CD4-positive, alpha-beta memory T cell (primary cell): ENCODE data around the gene FRMD4A. TPM values are rescaled to one million over a fixed set of nuclear protein-coding genes. Genes with fewer than 3 reads are reported as not detected.
A peak's percentile ranks its signal among the peaks of the same experiment; 100 is the strongest.

Source experiments
- CTCF ChIA-PET: fragments of 350-600 bp; sonication (Branson Sonifier 250); formaldehyde crosslinking; loops from one replicate; lab custom pipeline; 2021; ENCODE audit warnings: inconsistent platforms; ENCODE audit not compliant: partially characterized antibody; lab: Charles Lee
- POLR2A ChIA-PET: fragments of 350-600 bp; sonication (Branson Sonifier 250); formaldehyde crosslinking; loops from one replicate; lab custom pipeline; 2021; ENCODE audit not compliant: partially characterized antibody; lab: Charles Lee
- DNase-seq, 5 donors: peaks; one replicate each; pipeline versions ENCODE4 v3.0.0 to v3.0.0-alpha.2; 2020 to 2022; ENCODE audit warnings: mixed read lengths in 1 of 5
- H3K27ac ChIP-seq: one replicate; pipeline ENCODE4 v1.7.0; 2013; ENCODE audit warnings: low read depth, low read length
- H3K27me3 ChIP-seq: 2 replicates; pipeline ENCODE4 v1.7.0; 2013; ENCODE audit warnings: mild to moderate bottlenecking, low read length, moderate library complexity; ENCODE audit not compliant: insufficient read depth
- H3K36me3 ChIP-seq: 2 replicates; pipeline ENCODE4 v1.7.0; 2013; ENCODE audit warnings: mild to moderate bottlenecking, low read length, moderate library complexity; ENCODE audit not compliant: insufficient read depth
- H3K4me1 ChIP-seq: 2 replicates; pipeline ENCODE4 v1.7.0; 2013; ENCODE audit warnings: mild to moderate bottlenecking, low read length, moderate library complexity; ENCODE audit not compliant: insufficient read depth
- H3K4me3 ChIP-seq, 2 donors: one replicate each; pipeline ENCODE4 v1.7.0; 2013; ENCODE audit warnings: low read length in 2 of 2, mild to moderate bottlenecking in 1 of 2
- H3K9me3 ChIP-seq, 2 donors: one replicate each; pipeline ENCODE4 v1.7.0; 2013; ENCODE audit warnings: low read length in 2 of 2, control low read depth in 1 of 2; ENCODE audit not compliant: control insufficient read depth in 1 of 2
- H3K27ac Mint-ChIP-seq, 7 donors: one replicate each; pipeline ENCODE4 v1.8.0; 2020 to 2021; ENCODE audit warnings: mixed read lengths in 7 of 7, mild to moderate bottlenecking in 6 of 7, inconsistent platforms in 3 of 7, moderate library complexity in 3 of 7
- H3K27me3 Mint-ChIP-seq, 2 donors: one replicate each; pipeline ENCODE4 v1.8.0; 2020 to 2021; ENCODE audit warnings: mixed read lengths in 2 of 2
- H3K36me3 Mint-ChIP-seq, 2 donors: one replicate each; pipeline ENCODE4 v1.8.0; 2020 to 2021; ENCODE audit warnings: mixed read lengths in 2 of 2, inconsistent platforms in 1 of 2, mild to moderate bottlenecking in 1 of 2
- H3K4me1 Mint-ChIP-seq, 4 donors: one replicate each; pipeline ENCODE4 v1.8.0; 2020 to 2021; ENCODE audit warnings: mixed read lengths in 4 of 4, mild to moderate bottlenecking in 1 of 4
- H3K4me3 Mint-ChIP-seq, 8 donors: one replicate each; pipeline ENCODE4 v1.8.0; 2020 to 2021; ENCODE audit warnings: mixed read lengths in 8 of 8, mild to moderate bottlenecking in 7 of 8, moderate library complexity in 6 of 8, inconsistent platforms in 3 of 8
- H3K9me3 Mint-ChIP-seq, 8 donors: one replicate each; pipeline ENCODE4 v1.8.0; 2020 to 2021; ENCODE audit warnings: mixed read lengths in 8 of 8, mild to moderate bottlenecking in 5 of 8, inconsistent platforms in 3 of 8, moderate library complexity in 1 of 8
- intact Hi-C: fragments of 100-400 bp; cut with micrococcal nuclease; formaldehyde crosslinking; loops from one replicate; pipeline ENCODE4 v1.15.1; 2023
- polyA plus RNA-seq, 2 donors: library from polyadenylated mRNA; unstranded; fragments of 300-500 nt; fragmentation: Illumina TruSeq; gene quantifications; one replicate each; pipeline ENCODE4 v1.2.3, GENCODE V29; 2021
- total RNA-seq, 2 experiments: library from RNA; stranded (reverse); gene quantifications; one replicate each; pipeline ENCODE4 v1.2.3, GENCODE V29; 2021

The FRMD4A gene
- total and polyA plus RNA-seq, 4 experiments from 2014 or later, result 0.89 to 2.4 (median 1.9) TPM; not detected in 1

DNA sequence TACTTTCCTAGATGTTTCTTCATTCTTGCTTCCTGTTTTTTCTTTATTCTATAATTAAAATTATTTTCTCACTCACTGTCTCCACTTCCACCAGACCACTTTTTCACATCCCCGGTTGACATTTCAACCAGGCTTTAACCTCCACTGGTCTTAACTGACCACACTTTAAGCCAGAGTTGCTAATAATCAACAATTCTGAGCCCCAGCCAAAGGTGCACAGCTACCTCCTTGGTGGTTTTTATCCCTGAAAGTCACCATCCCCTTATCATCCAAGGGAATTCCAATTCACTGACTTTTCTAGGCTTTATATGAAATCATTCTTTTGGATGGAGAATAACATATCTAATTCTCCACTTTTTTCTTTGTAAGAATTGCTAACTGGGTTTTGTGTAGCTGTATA, 138.9 kb downstream of the FRMD4A start:
- H3K4me1 Mint-ChIP-seq, result peaks cover 0 to 2% (median 0%) of the 10 kb centered on the region in 4 donors
- no peaks in the 10 kb centered on the region for H3K36me3 Mint-ChIP-seq
- H3K27me3 ChIP-seq, result no peaks in the 10 kb centered on the region
- peaks cover 20 to 24% of the 10 kb centered on the region in 2 donors for H3K27me3 Mint-ChIP-seq
- intact Hi-C loops, result no loop called here
- no peaks in the 10 kb centered on the region for H3K4me1 ChIP-seq
- peaks cover 0 to 1% (median 0%) of the 10 kb centered on the region in 8 donors for H3K9me3 Mint-ChIP-seq
- DNase-seq, result no peak
- no peak overlapping the region for H3K27ac Mint-ChIP-seq
- no peak overlapping the region for H3K4me3 Mint-ChIP-seq
- no peaks in the 10 kb centered on the region for H3K9me3 ChIP-seq
- POLR2A ChIA-PET, result no interaction called here
- CTCF ChIA-PET, result interaction anchor here (1.3 kb wide), 2 partner anchors 8 to 9 kb away, joined by 4 to 5 read pairs; no protein-coding TSS in a partner anchor
- H3K27ac ChIP-seq, result no peak overlapping the region
- no peaks in the 10 kb centered on the region for H3K36me3 ChIP-seq
- no peak overlapping the region for H3K4me3 ChIP-seq

DNA sequence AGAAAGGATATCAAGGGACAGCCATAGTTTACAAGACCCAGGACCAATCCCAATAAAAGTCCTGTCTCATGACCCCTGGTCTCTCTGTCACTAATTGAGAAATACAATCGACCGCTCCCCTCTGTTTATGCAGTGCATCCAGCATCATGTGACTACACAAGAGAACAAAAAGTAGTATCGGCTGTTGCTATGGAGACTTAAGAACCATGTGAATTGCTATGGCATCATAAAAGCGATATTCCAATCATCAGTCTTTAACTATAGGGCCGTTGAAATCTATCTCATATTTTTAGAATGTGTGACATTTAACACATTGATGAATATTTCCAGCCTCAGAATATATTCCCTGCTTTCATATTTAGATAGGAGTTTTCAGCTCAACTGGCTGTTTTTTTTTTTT, 139.3 kb downstream of the FRMD4A start:
- ChIA-PET CTCF (interaction anchor here (1.3 kb wide), 1 partner anchor 9 kb away, joined by 5 read pairs; no protein-coding TSS in a partner anchor), POLR2A (no interaction called here)
- no peak overlapping the region for H3K27ac Mint-ChIP-seq
- Histone ChIP-seq H3K27ac (no peak overlapping the region), H3K4me3 (no peak overlapping the region), H3K36me3 (no peaks in the 10 kb centered on the region), H3K27me3 (no peaks in the 10 kb centered on the region), H3K4me1 (peaks cover under 1% of the 10 kb centered on the region), H3K9me3 (no peaks in the 10 kb centered on the region)
- no peak for DNase-seq
- intact Hi-C loops, result no loop called here
- H3K27me3 Mint-ChIP-seq, result peaks cover 16 to 22% of the 10 kb centered on the region in 2 donors
- H3K4me1 Mint-ChIP-seq, result peaks cover 1 to 3% (median 2%) of the 10 kb centered on the region in 4 donors
- no peak overlapping the region for H3K4me3 Mint-ChIP-seq
- peaks cover 0 to 1% (median 0%) of the 10 kb centered on the region in 8 donors for H3K9me3 Mint-ChIP-seq
- H3K36me3 Mint-ChIP-seq, result no peaks in the 10 kb centered on the region

DNA sequence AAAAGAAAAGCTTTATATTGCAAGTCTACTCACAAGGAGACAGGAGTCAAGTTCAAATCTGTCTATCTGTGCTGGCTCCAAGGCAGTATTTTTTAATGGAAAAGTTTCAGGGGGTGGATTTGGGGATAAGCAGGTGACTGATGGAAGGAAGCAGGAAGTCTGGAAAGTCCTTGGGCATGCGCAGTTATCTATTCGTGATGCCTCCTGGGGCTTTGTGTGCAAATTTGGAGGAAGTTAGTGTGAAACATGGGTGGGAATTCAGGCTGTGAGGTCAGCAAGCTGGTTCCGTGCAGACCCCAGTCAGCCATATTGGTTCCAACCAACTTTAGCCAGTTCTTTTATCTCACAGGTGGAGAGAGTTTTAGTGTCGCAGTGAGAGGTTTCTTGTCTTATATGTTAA, 140.0 kb downstream of the FRMD4A start:
- Mint-ChIP-seq H3K36me3 (no peaks in the 10 kb centered on the region), H3K27ac (no peak overlapping the region)
- POLR2A ChIA-PET, result no interaction called here

DNA sequence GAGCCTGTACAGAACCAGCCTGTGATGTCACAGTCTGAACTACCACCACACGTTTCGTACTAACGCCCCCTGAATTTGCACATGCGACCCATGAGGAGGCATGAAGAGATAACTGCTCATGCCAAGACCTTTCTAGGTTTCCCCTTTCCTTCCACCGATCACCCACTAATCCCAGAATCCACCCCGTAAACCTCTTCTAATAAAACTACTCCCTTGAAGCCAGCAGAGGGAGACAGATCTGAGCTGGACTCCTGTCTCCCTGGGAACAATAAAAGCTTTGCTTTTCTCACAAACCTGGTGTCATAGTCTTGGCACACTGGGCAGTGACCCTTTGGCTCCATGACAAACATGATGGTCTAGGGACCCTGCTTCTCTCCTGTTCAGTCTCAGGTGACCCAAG, 144.5 kb downstream of the FRMD4A start:
- H3K27me3 ChIP-seq, result peaks cover 9% of the 10 kb centered on the region
- no peaks in the 10 kb centered on the region for H3K9me3 ChIP-seq
- H3K27me3 Mint-ChIP-seq, result peaks cover 13 to 19% of the 10 kb centered on the region in 2 donors
- peak in 1 of 5 donors; percentile 40 for DNase-seq
- peaks cover 0 to 6% (median 0%) of the 10 kb centered on the region in 8 donors for H3K9me3 Mint-ChIP-seq
- H3K27ac Mint-ChIP-seq, result peak overlapping the region; percentile 3 to 96 (median 65)
- H3K4me1 Mint-ChIP-seq, result peaks cover 21 to 28% (median 24%) of the 10 kb centered on the region in 4 donors
- H3K36me3 ChIP-seq, result no peaks in the 10 kb centered on the region
- peaks cover 24% of the 10 kb centered on the region for H3K4me1 ChIP-seq
- POLR2A ChIA-PET, result interaction anchor here (1.3 to 2.9 kb wide), 4 partner anchors 13 to 768 kb away, joined by 5 to 16 read pairs (median 11); partner anchors contain the start of genes CDNF, DCLRE1C, HSPA14 and MSANTD7
- H3K36me3 Mint-ChIP-seq, result peaks cover 0 to 4% of the 10 kb centered on the region in 2 donors
- intact Hi-C loops, result loop anchor here (5.0 kb wide), 1 partner anchor 651 kb away; the partner anchor contains the start of genes CDNF, HSPA14 and MSANTD7
- no peak overlapping the region for H3K4me3 ChIP-seq
- H3K27ac ChIP-seq, result no peak overlapping the region
- peak overlapping the region in 2 of 8 donors; percentile 2 to 21 for H3K4me3 Mint-ChIP-seq
- CTCF ChIA-PET, result interaction anchor here (1.1 to 8.6 kb wide), 5 partner anchors 11 to 404 kb away, joined by 3 to 101 read pairs (median 6); no protein-coding TSS in a partner anchor

More for the DNA sequence above, 140.0 kb downstream of the FRMD4A start:
- no peaks in the 10 kb centered on the region for H3K36me3 ChIP-seq
- no peaks in the 10 kb centered on the region for H3K27me3 ChIP-seq
- CTCF ChIA-PET, result interaction anchor here (8.6 kb wide), 1 partner anchor 7 kb away, joined by 101 read pairs; no protein-coding TSS in a partner anchor
- no peak for DNase-seq
- peaks cover 8% of the 10 kb centered on the region for H3K4me1 ChIP-seq
- peaks cover 8 to 10% (median 8%) of the 10 kb centered on the region in 4 donors for H3K4me1 Mint-ChIP-seq
- H3K4me3 Mint-ChIP-seq, result no peak overlapping the region
- H3K4me3 ChIP-seq, result no peak overlapping the region
- peaks cover 0 to 3% (median 0%) of the 10 kb centered on the region in 8 donors for H3K9me3 Mint-ChIP-seq
- no peak overlapping the region for H3K27ac ChIP-seq
- H3K27me3 Mint-ChIP-seq, result peaks cover 16 to 17% of the 10 kb centered on the region in 2 donors
- H3K9me3 ChIP-seq, result no peaks in the 10 kb centered on the region
- intact Hi-C loops, result no loop called here

DNA sequence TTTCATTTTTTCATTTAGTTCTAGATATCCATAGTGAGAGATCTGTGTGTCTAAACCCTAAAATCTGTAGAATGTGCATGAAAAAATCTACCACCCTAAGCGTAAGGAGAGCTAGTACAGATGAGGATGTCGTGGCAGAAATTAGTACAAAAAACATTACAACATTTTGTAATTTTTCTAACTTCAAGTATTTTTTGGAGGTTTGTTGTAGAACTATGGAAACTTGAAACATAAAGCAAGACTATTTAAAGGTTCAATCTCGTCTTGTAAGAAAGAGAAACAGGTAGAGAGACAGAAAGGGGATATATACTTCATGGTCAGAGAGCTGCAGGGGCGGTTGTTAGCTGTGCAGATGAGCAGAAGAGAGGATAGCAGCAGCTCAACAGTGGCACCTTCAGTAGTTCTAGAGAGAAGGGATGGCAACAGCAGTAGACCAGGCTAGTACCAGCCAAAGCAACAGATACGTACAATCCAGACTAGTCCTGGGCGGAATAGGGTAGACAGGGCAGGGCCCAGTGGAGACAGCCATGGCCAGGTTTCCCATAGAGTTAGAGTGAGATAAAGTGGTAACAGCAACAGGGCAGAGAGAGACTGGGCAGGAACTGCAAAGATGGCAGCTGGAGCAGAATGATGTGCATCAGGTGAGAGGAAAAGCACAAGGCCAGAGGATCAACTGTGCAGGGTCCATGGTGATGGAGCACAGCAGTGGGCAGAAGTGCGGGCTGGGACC, 145.2 kb downstream of the FRMD4A start:
- H3K27ac Mint-ChIP-seq, result peak overlapping the region; percentile 93 to 99 (median 98)
- intact Hi-C loops, result loop anchor here (1.0 to 5.0 kb wide), 5 partner anchors 12 to 652 kb away; partner anchors contain the start of genes CDNF, HSPA14, MSANTD7 and PRPF18
- peak overlapping the region; percentile 73 to 86 (median 80) for H3K4me3 Mint-ChIP-seq
- Histone ChIP-seq H3K4me3 (peak overlapping the region in 1 of 2 donors; percentile 7), H3K4me1 (peaks cover 24% of the 10 kb centered on the region), H3K9me3 (no peaks in the 10 kb centered on the region), H3K27me3 (peaks cover 9% of the 10 kb centered on the region), H3K36me3 (no peaks in the 10 kb centered on the region), H3K27ac (peak overlapping the region; percentile 51)
- peaks cover 0 to 4% of the 10 kb centered on the region in 2 donors for H3K36me3 Mint-ChIP-seq
- H3K4me1 Mint-ChIP-seq, result peaks cover 21 to 28% (median 24%) of the 10 kb centered on the region in 4 donors
- H3K9me3 Mint-ChIP-seq, result peaks cover 0 to 8% (median 0%) of the 10 kb centered on the region in 8 donors
- ChIA-PET POLR2A (interaction anchor here (0.7 to 2.9 kb wide), 8 partner anchors 10 to 769 kb away, joined by 3 to 16 read pairs (median 5); partner anchors contain the start of genes CDNF, DCLRE1C, HSPA14 and MSANTD7), CTCF (interaction anchor here (0.7 to 8.6 kb wide), 6 partner anchors 12 to 403 kb away, joined by 3 to 101 read pairs (median 6); no protein-coding TSS in a partner anchor)
- peak in 3 of 5 donors; percentile 74 to 85 (median 80) for DNase-seq
- H3K27me3 Mint-ChIP-seq, result peaks cover 19 to 23% of the 10 kb centered on the region in 2 donors

DNA sequence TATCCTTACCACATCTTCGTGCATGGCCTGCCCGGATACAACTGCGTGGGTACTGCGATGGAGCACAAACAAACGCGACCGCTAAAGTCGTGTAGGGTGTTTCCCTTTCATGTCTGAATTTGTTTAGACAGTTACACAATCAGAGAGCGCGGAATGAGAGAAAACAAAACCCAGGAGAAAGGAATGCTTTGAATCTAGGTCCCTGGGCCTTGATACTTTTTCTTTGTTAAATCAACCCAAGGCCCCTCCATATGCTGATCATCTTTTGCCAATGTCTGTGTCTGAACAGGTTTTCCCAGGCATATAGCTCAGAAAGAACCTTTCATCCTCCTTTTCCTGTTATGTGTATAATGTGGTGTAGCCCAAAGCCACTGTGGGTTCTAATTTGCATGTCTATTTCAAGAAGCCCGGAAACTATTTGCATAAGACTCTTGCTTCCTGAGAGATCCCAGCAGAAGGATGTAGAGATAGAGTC, 145.8 kb downstream of the FRMD4A start:
- ChIA-PET POLR2A (interaction anchor here (0.5 to 2.9 kb wide), 8 partner anchors 11 to 653 kb away, joined by 3 to 16 read pairs (median 4); partner anchors contain the start of genes CDNF, HSPA14, MSANTD7 and PRPF18), CTCF (interaction anchor here (0.7 to 8.6 kb wide), 7 partner anchors 7 to 402 kb away, joined by 3 to 101 read pairs (median 5); no protein-coding TSS in a partner anchor)
- DNase-seq, result peak; percentile 82 to 89 (median 86)
- Mint-ChIP-seq H3K36me3 (peaks cover 0 to 4% of the 10 kb centered on the region in 2 donors), H3K27ac (peak overlapping the region; percentile 93 to 99 (median 98)), H3K4me3 (peak overlapping the region; percentile 73 to 86 (median 80)), H3K27me3 (peaks cover 25 to 28% of the 10 kb centered on the region in 2 donors), H3K9me3 (peaks cover 0 to 8% (median 0%) of the 10 kb centered on the region in 8 donors), H3K4me1 (peaks cover 21 to 28% (median 24%) of the 10 kb centered on the region in 4 donors)
- H3K4me1 ChIP-seq, result peaks cover 24% of the 10 kb centered on the region
- peak overlapping the region in 1 of 2 donors; percentile 7 for H3K4me3 ChIP-seq
- H3K36me3 ChIP-seq, result no peaks in the 10 kb centered on the region
- peaks cover 9% of the 10 kb centered on the region for H3K27me3 ChIP-seq
- H3K9me3 ChIP-seq, result no peaks in the 10 kb centered on the region
- intact Hi-C loops, result loop anchor here (1.0 to 5.0 kb wide), 5 partner anchors 12 to 652 kb away; partner anchors contain the start of genes CDNF, HSPA14, MSANTD7 and PRPF18
- H3K27ac ChIP-seq, result peak overlapping the region; percentile 51
